ENCODE data around the gene CYP3A7. TPM values are rescaled to one million over a fixed set of nuclear protein-coding genes. Genes with fewer than 3 reads are reported as not detected.
A peak's percentile ranks its signal among the peaks of the same experiment; 100 is the strongest.

The CYP3A7 gene
- total and polyA plus RNA-seq, 2 of the 13 experiments (the other 11 are each of a cell fraction or from before 2014, with no cell fraction given), result 5.8 to 6.4 TPM

DNA sequence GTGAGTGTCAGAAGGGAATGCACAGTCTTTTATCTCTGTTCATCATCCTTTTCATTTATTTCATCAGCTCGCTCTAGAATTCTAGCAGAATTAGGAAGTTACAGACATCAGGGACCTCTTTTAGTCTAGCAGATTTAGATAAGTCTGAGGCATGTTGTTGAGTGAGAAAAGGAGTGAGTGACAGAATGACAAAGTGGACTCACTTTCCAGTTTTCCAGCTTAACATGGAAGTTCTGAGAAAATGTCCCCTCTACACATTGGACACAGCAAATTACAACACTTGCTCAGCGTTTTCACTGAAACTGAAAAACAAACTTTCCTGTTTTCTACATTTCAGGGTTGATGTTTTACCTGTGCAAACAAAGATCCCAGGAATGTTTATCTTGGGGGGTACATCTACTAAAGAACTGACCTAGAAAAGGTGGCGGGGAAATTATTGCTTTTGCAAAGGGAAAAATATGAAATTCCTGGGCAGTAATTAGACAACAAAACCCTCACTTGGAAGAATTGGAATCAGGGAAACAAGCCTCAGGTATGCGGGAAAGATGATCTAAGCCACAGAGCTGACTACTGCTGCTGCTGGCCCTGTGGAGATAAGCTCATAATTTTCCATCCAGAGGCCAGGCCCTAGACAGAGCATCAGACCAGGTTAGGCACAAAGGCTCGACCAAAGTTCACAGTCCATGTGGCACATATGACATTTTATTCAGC is 40.6 kb downstream of the CYP3A7 start (continued):
- TF ChIP-seq, protein P1, sequence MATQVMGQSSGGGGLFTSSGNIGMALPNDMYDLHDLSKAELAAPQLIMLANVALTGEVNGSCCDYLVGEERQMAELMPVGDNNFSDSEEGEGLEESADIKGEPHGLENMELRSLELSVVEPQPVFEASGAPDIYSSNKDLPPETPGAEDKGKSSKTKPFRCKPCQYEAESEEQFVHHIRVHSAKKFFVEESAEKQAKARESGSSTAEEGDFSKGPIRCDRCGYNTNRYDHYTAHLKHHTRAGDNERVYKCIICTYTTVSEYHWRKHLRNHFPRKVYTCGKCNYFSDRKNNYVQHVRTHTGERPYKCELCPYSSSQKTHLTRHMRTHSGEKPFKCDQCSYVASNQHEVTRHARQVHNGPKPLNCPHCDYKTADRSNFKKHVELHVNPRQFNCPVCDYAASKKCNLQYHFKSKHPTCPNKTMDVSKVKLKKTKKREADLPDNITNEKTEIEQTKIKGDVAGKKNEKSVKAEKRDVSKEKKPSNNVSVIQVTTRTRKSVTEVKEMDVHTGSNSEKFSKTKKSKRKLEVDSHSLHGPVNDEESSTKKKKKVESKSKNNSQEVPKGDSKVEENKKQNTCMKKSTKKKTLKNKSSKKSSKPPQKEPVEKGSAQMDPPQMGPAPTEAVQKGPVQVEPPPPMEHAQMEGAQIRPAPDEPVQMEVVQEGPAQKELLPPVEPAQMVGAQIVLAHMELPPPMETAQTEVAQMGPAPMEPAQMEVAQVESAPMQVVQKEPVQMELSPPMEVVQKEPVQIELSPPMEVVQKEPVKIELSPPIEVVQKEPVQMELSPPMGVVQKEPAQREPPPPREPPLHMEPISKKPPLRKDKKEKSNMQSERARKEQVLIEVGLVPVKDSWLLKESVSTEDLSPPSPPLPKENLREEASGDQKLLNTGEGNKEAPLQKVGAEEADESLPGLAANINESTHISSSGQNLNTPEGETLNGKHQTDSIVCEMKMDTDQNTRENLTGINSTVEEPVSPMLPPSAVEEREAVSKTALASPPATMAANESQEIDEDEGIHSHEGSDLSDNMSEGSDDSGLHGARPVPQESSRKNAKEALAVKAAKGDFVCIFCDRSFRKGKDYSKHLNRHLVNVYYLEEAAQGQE (IDR thresholded peaks at IDR 0.05; ENCODE audit: borderline replicate concordance in 1 of 2, low read depth in 1 of 2, low read length in 2 of 2), result 0 out of 4 replicates have a peak, but pooled peaks of 1 of the 2 experiments have one; percentile 30
- no peak for TF ChIP-seq BRCA1 (CRISPR knock-in tag; IDR thresholded peaks at IDR 0.05)
- no peak for TF ChIP-seq ELF1 (CRISPR knock-in tag; IDR thresholded peaks at IDR 0.05)
- TF ChIP-seq HDAC2 (CRISPR knock-in tag; IDR thresholded peaks at IDR 0.05), result peak; percentile 65
- TF ChIP-seq ZNF253 (CRISPR knock-in tag; IDR thresholded peaks at IDR 0.05; ENCODE audit: borderline replicate concordance), result no peak
- TF ChIP-seq, protein P2, sequence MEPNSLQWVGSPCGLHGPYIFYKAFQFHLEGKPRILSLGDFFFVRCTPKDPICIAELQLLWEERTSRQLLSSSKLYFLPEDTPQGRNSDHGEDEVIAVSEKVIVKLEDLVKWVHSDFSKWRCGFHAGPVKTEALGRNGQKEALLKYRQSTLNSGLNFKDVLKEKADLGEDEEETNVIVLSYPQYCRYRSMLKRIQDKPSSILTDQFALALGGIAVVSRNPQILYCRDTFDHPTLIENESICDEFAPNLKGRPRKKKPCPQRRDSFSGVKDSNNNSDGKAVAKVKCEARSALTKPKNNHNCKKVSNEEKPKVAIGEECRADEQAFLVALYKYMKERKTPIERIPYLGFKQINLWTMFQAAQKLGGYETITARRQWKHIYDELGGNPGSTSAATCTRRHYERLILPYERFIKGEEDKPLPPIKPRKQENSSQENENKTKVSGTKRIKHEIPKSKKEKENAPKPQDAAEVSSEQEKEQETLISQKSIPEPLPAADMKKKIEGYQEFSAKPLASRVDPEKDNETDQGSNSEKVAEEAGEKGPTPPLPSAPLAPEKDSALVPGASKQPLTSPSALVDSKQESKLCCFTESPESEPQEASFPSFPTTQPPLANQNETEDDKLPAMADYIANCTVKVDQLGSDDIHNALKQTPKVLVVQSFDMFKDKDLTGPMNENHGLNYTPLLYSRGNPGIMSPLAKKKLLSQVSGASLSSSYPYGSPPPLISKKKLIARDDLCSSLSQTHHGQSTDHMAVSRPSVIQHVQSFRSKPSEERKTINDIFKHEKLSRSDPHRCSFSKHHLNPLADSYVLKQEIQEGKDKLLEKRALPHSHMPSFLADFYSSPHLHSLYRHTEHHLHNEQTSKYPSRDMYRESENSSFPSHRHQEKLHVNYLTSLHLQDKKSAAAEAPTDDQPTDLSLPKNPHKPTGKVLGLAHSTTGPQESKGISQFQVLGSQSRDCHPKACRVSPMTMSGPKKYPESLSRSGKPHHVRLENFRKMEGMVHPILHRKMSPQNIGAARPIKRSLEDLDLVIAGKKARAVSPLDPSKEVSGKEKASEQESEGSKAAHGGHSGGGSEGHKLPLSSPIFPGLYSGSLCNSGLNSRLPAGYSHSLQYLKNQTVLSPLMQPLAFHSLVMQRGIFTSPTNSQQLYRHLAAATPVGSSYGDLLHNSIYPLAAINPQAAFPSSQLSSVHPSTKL (CRISPR knock-in tag; IDR thresholded peaks at IDR 0.05), result peak; percentile 90
- no peak for TF ChIP-seq ZNF143 (CRISPR knock-in tag; IDR thresholded peaks at IDR 0.05)
- TF ChIP-seq KAT7 (CRISPR knock-in tag; IDR thresholded peaks at IDR 0.05; ENCODE audit: borderline replicate concordance), result no peak
- TF ChIP-seq IRF2 (CRISPR knock-in tag; IDR thresholded peaks at IDR 0.05), result peak; percentile 19; the same call in 1 of the 2 replicates
- TF ChIP-seq MED1 (CRISPR knock-in tag; IDR thresholded peaks at IDR 0.05), result peak; percentile 93
- no peak for TF ChIP-seq SOX13 (IDR thresholded peaks at IDR 0.05)
- TF ChIP-seq SOX13 (CRISPR knock-in tag; conservative IDR thresholded peaks at IDR 0.05 in 1 of 2, IDR thresholded peaks at IDR 0.05 in 1 of 2), result peak in 1 of 2 experiments; percentile 84; a peak in 2 of 4 replicates
- no peak for TF ChIP-seq ZNF136 (CRISPR knock-in tag; IDR thresholded peaks at IDR 0.05; ENCODE audit: low read depth)
- 0 out of 2 replicates have a peak, but pooled peaks have one; percentile 42 for TF ChIP-seq SNAPC2 (CRISPR knock-in tag; IDR thresholded peaks at IDR 0.05)
- TF ChIP-seq, protein P3, sequence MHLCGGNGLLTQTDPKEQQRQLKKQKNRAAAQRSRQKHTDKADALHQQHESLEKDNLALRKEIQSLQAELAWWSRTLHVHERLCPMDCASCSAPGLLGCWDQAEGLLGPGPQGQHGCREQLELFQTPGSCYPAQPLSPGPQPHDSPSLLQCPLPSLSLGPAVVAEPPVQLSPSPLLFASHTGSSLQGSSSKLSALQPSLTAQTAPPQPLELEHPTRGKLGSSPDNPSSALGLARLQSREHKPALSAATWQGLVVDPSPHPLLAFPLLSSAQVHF (CRISPR knock-in tag; IDR thresholded peaks at IDR 0.05), result no peak
- TF ChIP-seq ZNF841 (CRISPR knock-in tag; IDR thresholded peaks at IDR 0.05; ENCODE audit: borderline replicate concordance), result no peak
- TF ChIP-seq, protein P4, sequence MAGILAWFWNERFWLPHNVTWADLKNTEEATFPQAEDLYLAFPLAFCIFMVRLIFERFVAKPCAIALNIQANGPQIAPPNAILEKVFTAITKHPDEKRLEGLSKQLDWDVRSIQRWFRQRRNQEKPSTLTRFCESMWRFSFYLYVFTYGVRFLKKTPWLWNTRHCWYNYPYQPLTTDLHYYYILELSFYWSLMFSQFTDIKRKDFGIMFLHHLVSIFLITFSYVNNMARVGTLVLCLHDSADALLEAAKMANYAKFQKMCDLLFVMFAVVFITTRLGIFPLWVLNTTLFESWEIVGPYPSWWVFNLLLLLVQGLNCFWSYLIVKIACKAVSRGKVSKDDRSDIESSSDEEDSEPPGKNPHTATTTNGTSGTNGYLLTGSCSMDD (CRISPR knock-in tag; IDR thresholded peaks at IDR 0.05), result no peak
- TF ChIP-seq ASH2L (IDR thresholded peaks at IDR 0.05; ENCODE audit: insufficient read length, low read depth, low read length), result peak; percentile 96
- TF ChIP-seq GABPA (IDR thresholded peaks at IDR 0.05; ENCODE audit: low read depth, low read length), result no peak
- TF ChIP-seq GABPA (CRISPR knock-in tag; IDR thresholded peaks at IDR 0.05; ENCODE audit: low read depth), result peak; percentile 41; the same call in 1 of the 2 replicates
- no peak for TF ChIP-seq ZNF562 (CRISPR knock-in tag; IDR thresholded peaks at IDR 0.05; ENCODE audit: borderline replicate concordance)
- TF ChIP-seq RAD21 (CRISPR knock-in tag; IDR thresholded peaks at IDR 0.05), result no peak
